K562 (cell line): ENCODE data around the gene LPXN.

Experiments used
- BRD4 ChIP-seq: fragments of 200-600 bp; sonication (generic); IDR thresholded peaks from 2 replicates; pipeline ENCODE4 v1.6.1; 2017; ENCODE audit warnings: inconsistent platforms
- EZH2 ChIP-seq: IDR thresholded peaks from 2 replicates; pipeline ENCODE4 v1.6.1; 2012; ENCODE audit warnings: low read depth, mild to moderate bottlenecking, inconsistent platforms, low read length, borderline replicate concordance
- HDAC2 ChIP-seq: fragments of 450-650 bp; IDR thresholded peaks from 2 replicates; pipeline ENCODE4 v1.6.1; 2016; ENCODE audit warnings: mild to moderate bottlenecking
- NR3C1 ChIP-seq: sonication (generic); formaldehyde crosslinking; IDR thresholded peaks from 2 replicates; pipeline ENCODE4 v1.8.1; 2022; ENCODE audit warnings: missing genetic modification reagents
- PHF21A ChIP-seq: fragments of 450-650 bp; IDR thresholded peaks from 2 replicates; pipeline ENCODE4 v1.6.1; 2017; ENCODE audit warnings: low read depth, borderline replicate concordance
- POLR2A ChIP-seq: fragments of 450-650 bp; conservative IDR thresholded peaks from 2 replicates; pipeline ENCODE4 v1.6.1; 2016
- ZNF282 ChIP-seq: sonication (generic); formaldehyde crosslinking; IDR thresholded peaks from 2 replicates; pipeline ENCODE4 v1.8.1; 2023; ENCODE audit warnings: missing genetic modification reagents
- TF ChIP-seq, protein P1 (sequence below): fragments of 250-450 bp; sonication (Bioruptor Pico); IDR thresholded peaks from 2 replicates; pipeline ENCODE4 v1.4.0; 2020
- TF ChIP-seq, protein P2 (sequence below): sonication (generic); formaldehyde crosslinking; IDR thresholded peaks from 2 replicates; pipeline ENCODE4 v1.8.1; 2023; ENCODE audit warnings: mild to moderate bottlenecking, missing genetic modification reagents
- TF ChIP-seq, protein P3 (sequence below), 3 experiments: IDR thresholded peaks in 2 of 3; conservative IDR thresholded peaks in 1 of 3; 2 replicates each; pipeline ENCODE4 v1.5.1; 2011 to 2012; ENCODE audit warnings: low read length in 3 of 3, mild to moderate bottlenecking in 3 of 3, control low read depth in 2 of 3, improper control_type of control experiment in 1 of 3, inconsistent platforms in 1 of 3, low read depth in 1 of 3, mixed read lengths in 1 of 3, moderate library complexity in 1 of 3; ENCODE audit not compliant: insufficient read depth in 2 of 3
- TF ChIP-seq, protein P4 (sequence below): sonication (generic); formaldehyde crosslinking; IDR thresholded peaks from 2 replicates; pipeline ENCODE4 v1.8.1; 2023; ENCODE audit warnings: mild to moderate bottlenecking, missing genetic modification reagents
- TF ChIP-seq, protein P5 (sequence below): fragments of 450-650 bp; IDR thresholded peaks from 2 replicates; pipeline ENCODE4 v1.6.1; 2016; ENCODE audit warnings: antibody characterized with exemption

DNA sequence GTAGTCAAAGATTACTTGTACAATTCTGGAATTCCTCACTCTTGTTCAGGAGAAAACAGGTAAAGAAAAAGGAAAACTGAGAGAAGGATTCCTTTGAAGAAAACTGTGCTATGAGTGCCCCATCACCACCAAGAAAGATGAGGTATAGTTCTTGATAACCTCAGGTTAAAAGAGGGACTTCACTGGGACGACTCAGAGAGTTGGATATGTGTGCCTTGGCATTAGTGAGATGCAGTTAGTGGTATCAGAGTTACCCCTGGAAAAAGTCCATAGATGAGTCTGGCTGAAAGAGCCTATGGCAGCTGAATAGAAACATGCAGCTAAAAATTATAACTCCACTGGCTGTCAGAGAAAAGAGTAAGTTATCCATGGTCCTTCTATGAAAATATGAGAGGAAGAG, 28.8 kb downstream of the LPXN start:
- TF ChIP-seq, protein P1, sequence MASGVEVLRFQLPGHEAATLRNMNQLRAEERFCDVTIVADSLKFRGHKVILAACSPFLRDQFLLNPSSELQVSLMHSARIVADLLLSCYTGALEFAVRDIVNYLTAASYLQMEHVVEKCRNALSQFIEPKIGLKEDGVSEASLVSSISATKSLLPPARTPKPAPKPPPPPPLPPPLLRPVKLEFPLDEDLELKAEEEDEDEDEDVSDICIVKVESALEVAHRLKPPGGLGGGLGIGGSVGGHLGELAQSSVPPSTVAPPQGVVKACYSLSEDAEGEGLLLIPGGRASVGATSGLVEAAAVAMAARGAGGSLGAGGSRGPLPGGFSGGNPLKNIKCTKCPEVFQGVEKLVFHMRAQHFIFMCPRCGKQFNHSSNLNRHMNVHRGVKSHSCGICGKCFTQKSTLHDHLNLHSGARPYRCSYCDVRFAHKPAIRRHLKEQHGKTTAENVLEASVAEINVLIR (CRISPR knock-in tag): no peak
- TF ChIP-seq PHF21A (no peak), BRD4 (no peak), EZH2 (no peak), HDAC2 (no peak), NR3C1 (CRISPR knock-in tag) (no peak), POLR2A (no peak), ZNF282 (CRISPR knock-in tag) (no peak)
- TF ChIP-seq, protein P2, sequence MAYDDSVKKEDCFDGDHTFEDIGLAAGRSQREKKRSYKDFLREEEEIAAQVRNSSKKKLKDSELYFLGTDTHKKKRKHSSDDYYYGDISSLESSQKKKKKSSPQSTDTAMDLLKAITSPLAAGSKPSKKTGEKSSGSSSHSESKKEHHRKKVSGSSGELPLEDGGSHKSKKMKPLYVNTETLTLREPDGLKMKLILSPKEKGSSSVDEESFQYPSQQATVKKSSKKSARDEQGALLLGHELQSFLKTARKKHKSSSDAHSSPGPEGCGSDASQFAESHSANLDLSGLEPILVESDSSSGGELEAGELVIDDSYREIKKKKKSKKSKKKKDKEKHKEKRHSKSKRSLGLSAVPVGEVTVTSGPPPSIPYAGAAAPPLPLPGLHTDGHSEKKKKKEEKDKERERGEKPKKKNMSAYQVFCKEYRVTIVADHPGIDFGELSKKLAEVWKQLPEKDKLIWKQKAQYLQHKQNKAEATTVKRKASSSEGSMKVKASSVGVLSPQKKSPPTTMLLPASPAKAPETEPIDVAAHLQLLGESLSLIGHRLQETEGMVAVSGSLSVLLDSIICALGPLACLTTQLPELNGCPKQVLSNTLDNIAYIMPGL (CRISPR knock-in tag): no peak
- TF ChIP-seq, protein P3, sequence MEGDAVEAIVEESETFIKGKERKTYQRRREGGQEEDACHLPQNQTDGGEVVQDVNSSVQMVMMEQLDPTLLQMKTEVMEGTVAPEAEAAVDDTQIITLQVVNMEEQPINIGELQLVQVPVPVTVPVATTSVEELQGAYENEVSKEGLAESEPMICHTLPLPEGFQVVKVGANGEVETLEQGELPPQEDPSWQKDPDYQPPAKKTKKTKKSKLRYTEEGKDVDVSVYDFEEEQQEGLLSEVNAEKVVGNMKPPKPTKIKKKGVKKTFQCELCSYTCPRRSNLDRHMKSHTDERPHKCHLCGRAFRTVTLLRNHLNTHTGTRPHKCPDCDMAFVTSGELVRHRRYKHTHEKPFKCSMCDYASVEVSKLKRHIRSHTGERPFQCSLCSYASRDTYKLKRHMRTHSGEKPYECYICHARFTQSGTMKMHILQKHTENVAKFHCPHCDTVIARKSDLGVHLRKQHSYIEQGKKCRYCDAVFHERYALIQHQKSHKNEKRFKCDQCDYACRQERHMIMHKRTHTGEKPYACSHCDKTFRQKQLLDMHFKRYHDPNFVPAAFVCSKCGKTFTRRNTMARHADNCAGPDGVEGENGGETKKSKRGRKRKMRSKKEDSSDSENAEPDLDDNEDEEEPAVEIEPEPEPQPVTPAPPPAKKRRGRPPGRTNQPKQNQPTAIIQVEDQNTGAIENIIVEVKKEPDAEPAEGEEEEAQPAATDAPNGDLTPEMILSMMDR (IDR thresholded peaks at IDR 0.05 in 2 of 3, conservative IDR thresholded peaks at IDR 0.05 in 1 of 3; ENCODE audit: insufficient read depth in 2 of 3, low read depth in 1 of 3, low read length in 3 of 3): no peak
- TF ChIP-seq, protein P4, sequence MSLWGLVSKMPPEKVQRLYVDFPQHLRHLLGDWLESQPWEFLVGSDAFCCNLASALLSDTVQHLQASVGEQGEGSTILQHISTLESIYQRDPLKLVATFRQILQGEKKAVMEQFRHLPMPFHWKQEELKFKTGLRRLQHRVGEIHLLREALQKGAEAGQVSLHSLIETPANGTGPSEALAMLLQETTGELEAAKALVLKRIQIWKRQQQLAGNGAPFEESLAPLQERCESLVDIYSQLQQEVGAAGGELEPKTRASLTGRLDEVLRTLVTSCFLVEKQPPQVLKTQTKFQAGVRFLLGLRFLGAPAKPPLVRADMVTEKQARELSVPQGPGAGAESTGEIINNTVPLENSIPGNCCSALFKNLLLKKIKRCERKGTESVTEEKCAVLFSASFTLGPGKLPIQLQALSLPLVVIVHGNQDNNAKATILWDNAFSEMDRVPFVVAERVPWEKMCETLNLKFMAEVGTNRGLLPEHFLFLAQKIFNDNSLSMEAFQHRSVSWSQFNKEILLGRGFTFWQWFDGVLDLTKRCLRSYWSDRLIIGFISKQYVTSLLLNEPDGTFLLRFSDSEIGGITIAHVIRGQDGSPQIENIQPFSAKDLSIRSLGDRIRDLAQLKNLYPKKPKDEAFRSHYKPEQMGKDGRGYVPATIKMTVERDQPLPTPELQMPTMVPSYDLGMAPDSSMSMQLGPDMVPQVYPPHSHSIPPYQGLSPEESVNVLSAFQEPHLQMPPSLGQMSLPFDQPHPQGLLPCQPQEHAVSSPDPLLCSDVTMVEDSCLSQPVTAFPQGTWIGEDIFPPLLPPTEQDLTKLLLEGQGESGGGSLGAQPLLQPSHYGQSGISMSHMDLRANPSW (CRISPR knock-in tag): no peak
- TF ChIP-seq, protein P5, sequence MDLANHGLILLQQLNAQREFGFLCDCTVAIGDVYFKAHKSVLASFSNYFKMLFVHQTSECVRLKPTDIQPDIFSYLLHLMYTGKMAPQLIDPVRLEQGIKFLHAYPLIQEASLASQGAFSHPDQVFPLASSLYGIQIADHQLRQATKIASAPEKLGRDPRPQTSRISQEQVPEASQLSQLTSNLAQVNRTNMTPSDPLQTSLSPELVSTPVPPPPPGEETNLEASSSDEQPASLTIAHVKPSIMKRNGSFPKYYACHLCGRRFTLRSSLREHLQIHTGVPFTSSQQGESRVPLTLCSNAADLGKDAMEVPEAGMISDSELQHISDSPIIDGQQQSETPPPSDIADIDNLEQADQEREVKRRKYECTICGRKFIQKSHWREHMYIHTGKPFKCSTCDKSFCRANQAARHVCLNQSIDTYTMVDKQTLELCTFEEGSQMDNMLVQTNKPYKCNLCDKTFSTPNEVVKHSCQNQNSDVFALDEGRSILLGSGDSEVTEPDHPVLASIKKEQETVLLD: no peak
